NCI-H2227 (cell line): ENCODE data around the gene FRYL.
A peak's percentile ranks its signal among the peaks of the same experiment; 100 is the strongest.

Source experiments
- DNase-seq: peaks from one replicate; lab custom pipeline; 2025; ENCODE audit not compliant: unreplicated experiment; lab: John Stamatoyannopoulos, UW

Gene FRYL

GRCh38 chr4:48493452-48494100 lies 286.5 kb downstream of the FRYL start:
- no peak for DNase-seq

DNA sequence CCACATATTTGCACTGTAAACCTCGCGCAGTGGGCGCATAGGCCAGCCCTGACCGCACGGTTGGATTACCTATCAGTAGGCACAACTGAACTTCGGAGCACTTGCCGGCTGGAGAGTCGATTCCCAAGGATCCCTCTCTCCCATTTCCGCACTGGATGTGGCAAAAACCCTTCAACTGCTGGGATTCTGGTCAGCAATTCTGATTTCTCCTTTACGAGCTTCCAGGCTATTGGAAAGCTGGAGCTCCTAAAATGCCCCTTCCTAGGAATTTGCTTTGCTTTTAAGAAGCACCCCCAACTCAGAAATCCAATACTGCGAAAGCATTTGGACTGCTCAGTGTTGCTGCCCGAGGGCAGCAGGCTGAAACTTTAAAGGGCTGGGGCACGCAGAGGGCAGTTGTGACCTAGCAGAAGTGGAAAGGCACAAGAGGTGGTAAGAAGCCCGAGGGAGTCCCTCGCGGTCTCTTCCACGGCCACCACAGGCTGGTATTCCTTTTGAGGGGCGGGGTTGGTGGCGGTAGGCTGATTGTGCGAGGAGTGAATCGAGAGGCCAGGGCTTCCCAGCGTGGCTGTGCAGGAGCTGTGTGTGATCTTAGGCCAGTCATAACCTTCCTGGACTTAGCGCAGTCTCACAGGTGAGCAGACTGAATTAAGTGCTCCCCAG lies 288.4 kb downstream of the FRYL start:
- DNase-seq = no peak

GRCh38 chr4:48490680-48491513 lies 289.2 kb downstream of the FRYL start:
- DNase-seq = no peak

- DNase-seq = no peak
Observed at GRCh38 chr4:48490012-48490679, 289.9 kb downstream of the FRYL start, which contains the start of gene ZAR1. Gene ZAR1, plus strand, starts transcription at chr4:48490252. Its CDS starts 40 bp downstream, at chr4:48490292.

GRCh38 chr4:48489683-48490011 lies 290.4 kb downstream of the FRYL start:
- DNase-seq = no peak

- no peak for DNase-seq
Observed at GRCh38 chr4:48484494-48485168, 295.4 kb downstream of the FRYL start.

DNA sequence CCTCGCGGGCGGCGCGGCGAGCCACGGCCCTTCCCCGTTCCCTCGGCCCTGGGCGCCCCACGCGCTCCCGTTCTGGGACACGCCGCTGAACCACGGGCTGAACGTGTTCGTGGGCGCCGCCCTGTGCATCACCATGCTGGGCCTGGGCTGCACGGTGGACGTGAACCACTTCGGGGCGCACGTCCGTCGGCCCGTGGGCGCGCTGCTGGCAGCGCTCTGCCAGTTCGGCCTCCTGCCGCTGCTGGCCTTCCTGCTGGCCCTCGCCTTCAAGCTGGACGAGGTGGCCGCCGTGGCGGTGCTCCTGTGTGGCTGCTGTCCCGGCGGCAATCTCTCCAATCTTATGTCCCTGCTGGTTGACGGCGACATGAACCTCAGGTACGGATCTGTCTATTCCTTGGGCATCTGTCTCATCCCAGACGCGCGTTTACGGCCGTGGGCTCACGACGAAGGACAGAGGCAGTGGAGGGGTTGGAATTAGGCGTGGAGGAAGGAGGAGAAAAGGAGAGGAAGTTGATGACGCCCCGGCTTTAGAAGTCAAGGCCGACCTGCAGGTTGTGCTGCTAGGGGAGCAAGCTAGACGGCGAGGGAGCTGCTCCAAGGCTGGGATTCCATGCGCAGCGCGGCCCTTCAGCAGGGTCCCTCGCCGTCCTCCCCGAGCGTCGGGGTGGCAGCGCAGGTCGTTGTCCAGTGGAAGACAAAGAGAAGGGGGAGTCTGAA lies 296.1 kb downstream of the FRYL start:
- peak; percentile 14 for DNase-seq

DNA sequence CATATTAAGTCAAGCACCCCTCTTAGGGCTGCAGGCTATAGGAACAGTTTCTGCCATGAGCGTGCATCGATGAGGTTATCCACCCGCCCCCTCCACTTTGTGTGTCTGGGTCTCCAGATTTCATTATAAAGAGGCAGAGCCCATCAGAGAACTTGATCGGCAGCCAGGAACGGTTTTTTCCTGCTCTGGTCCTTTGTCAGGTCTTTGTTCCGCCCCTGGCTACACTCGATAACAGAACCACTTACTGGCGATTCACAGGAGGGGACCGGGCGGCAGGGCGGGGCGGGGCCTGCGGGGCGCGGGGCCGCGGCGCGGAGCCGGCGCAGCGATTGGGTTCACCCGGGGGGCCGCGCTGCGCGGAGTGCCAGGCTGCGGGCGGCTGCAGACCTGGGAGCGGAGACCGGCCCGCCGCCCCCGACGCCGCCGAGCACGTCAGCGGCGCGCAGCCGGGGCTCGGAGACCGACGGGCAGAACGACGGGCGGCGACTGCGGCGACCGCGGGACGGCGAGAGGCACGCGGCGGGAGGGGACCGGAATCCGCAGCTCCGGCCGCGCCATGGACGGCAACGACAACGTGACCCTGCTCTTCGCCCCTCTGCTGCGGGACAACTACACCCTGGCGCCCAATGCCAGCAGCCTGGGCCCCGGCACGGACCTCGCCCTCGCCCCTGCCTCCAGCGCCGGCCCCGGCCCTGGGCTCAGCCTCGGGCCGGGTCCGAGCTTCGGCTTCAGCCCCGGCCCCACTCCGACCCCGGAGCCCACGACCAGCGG lies 296.9 kb downstream of the FRYL start, which contains the start of gene SLC10A4:
Gene SLC10A4 (plus strand): TSS at position 338 of the 771 bp plus-strand sequence. CDS start 219 bp downstream, at position 557.
- peak; percentile 59 for DNase-seq

- DNase-seq = no peak
Observed at GRCh38 chr4:48481581-48481980, 298.5 kb downstream of the FRYL start.

DNA sequence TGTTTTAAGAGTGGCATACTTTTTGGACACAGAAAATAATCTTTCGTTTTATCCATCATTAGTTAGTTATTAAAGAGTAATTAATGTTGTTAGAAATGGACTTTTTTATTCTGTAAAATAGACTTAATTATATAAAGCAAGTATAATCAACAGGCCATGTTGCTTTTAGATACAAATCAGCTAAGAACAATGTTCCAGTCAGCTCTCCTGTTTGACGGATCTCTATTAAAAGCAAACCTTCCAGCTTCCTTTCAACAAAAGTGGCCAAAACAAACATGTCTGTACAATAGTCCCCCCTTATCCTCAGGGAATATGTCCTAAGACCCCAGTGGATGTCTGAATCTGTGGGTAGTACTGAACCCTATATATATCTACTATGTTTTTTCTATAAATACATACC lies 301.8 kb downstream of the FRYL start:
- no peak for DNase-seq

DNA sequence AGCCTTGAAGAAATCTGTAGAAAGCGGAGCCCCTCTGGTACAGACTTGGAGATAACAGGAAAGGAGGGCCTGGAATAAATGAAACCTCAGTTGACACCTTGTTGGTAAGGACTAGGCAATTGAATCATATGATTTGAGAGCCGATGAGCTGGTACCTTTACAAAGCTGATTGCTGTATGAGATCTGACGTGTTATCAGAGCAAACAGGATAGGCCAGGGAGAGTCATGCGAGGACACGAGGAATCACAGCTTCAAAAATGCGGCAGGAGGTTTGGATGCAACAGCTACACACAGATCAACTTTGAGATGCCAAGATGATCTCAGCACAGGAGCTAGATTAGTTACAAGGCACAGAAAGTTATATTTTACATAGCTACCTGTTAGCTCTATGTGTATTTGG lies 304.3 kb downstream of the FRYL start:
- no peak for DNase-seq

DNA sequence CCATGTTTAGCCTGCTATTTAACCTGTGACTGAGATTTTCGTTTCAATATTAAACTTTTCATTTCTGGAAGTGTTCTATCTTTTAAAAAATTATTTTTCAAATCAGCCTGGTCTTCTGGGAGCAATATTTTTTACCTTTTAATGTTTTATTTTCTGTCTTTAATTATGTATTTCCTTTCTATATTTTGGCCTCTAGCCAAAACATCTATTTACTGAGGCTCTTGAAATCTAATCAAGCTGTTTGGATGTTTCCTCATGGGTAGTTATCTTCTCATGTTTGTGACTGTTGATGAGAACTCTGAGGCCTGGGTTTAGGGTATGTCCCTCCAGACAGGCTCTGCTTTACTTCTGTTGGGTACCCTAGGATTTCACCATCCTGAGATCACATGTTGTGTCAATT lies 307.3 kb downstream of the FRYL start:
- DNase-seq = no peak

DNA sequence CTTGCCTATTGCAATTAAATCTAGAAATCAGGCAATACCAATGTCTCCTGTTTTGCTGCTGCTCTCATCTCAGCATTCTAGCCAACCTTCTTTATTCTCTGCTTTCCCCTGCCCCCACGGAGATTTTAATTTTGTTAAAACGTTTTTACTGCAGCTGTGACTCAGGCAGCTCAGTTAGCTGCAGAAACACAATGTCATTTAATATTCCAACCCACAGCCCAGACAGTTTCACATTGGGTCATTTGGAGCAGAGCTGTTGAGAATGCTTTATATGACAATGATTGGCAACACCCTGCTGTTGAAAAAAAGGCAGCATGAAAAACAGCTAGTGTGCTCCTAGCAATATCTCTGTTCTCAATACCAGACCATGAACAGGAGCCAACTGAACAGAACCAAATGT lies 309.5 kb downstream of the FRYL start:
- DNase-seq = peak; percentile 40

- DNase-seq = no peak
Observed at GRCh38 chr4:48470137-48470536, 309.9 kb downstream of the FRYL start.

DNA sequence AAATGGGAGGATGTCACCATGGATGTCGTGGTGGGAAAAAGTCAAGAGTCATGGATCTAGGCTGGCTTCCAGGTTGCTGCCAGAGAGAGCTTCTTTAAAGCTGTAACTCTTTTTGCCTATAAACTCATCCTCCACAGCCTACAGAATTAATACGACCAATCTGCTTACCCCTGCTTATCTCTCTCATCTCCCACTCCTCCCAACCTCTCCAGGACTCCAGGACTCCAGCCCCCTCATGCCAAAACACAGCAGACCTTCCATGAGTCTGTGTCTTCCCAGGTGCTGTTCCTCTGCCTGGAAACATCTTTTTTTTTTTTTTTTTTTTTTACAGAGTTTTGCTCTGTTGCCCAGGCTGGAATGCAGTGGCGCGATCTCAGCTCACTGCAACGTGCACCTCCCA lies 312.2 kb downstream of the FRYL start:
- no peak for DNase-seq

DNA sequence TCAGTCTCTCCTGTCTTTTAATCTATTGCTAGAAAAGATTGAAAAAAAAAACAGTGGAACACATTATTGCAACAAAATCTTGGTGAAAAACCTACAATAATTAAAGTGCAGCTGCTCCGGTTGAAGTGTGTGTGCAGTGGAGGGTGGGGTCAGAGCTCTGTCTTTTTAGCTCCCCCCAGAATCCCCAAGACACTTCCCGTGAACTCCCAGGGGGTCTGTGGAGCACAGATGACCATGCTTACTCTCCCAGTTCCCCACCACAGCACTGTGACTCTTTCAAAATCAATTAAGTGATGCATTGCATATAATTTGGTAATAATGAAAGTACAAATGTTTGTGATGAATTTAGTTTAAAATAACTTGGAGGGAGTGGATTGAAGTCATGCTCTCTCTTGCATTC lies 312.6 kb downstream of the FRYL start:
- DNase-seq = no peak

DNA sequence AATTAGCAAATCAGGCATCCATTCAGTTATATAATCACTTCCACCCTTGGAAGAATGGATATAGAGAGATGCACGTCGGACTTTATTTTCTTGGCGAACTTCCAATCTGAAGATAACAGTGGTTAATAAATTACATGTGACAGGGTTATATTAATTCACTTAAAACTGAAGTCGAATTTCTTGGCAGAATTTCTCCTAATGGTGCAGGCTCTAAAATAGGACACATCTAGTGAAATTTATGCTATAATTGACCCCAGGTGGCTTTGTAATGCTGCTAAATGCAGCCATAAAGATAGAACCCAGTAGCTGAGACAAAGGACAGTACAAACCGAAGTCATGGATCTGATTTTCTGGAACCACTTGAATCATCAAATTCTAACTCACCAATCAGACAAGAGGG lies 317.7 kb downstream of the FRYL start:
- DNase-seq = peak; percentile 52

DNA sequence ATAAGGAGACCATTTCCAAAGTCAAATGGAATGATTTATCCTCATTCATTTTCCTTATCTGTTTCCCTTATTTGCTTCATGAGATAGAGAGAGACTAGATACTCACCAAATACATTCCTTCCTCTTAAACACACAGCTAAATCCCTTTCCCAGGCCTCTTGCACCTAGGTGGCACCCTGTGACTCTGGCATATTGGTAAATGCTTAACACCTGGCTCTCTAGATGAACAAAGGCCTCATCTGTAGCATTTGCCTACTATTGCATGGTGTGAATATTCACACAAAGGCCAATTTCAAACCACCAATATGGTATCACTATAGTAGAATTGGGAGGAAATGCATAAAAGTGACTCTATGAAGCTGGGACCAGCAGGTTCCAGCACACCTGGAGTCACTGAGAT lies 319.1 kb downstream of the FRYL start:
- no peak for DNase-seq

DNA sequence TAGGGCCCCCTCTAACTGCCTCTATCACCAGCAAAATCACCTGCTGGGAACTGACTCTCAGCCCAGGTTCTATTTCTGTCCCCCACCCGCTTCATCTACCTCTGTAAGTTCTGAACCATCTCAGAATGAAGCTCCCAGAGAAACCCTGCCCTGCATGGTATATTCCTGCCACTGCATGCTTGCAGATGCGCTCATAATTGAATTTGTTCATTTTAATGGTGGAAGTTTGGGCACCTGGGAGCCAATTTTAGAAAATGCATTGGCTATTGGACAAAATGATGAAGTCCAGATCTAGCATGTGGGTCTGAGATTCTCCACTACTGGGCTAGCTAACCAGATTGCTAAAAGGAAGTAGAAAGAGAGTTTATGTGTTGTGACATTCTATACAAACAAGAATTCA lies 325.5 kb downstream of the FRYL start:
- DNase-seq = no peak
